ENCODE data around the gene TCF3.

- TF ChIP-seq TAF1 (IDR thresholded peaks at IDR 0.05; ENCODE audit: borderline replicate concordance, low read depth, low read length), result no peak
- no peak for TF ChIP-seq POLR2A (IDR thresholded peaks at IDR 0.05; ENCODE audit: low read depth, low read length)
Observed at GRCh38 chr19:1683869-1684572, 31.6 kb upstream of the TCF3 start.
